Testis (tissue), 3 donors: ENCODE measurements around the gene UBE2U. TPM values are rescaled to one million over a fixed set of nuclear protein-coding genes. Genes with fewer than 3 reads are reported as not detected.
"Not testable (repeated sequence)": the region's sequence is repeated elsewhere in the genome, so short reads cannot be mapped to it uniquely, and the experiment has no call there.

Experiments
- DNase-seq: peaks from one replicate; pipeline ENCODE4 v3.0.0-alpha.2; 2019
- H3K27ac ChIP-seq, 2 donors: fragments of 200-600 bp; sonication (generic); one replicate each; pipeline ENCODE4 v1.5.1; 2019
- H3K27me3 ChIP-seq: fragments of 200-600 bp; sonication (generic); one replicate; pipeline ENCODE4 v1.5.1; 2019
- H3K36me3 ChIP-seq: fragments of 200-600 bp; sonication (generic); one replicate; pipeline ENCODE4 v1.5.1; 2017; ENCODE audit warnings: low read depth; ENCODE audit errors: missing control alignments
- H3K4me1 ChIP-seq: fragments of 200-600 bp; sonication (generic); one replicate; pipeline ENCODE4 v1.5.1; 2019
- H3K4me3 ChIP-seq, 2 donors: fragments of 200-600 bp; sonication (generic); one replicate each; pipeline ENCODE4 v1.5.1; 2017 to 2019
- H3K9me3 ChIP-seq: fragments of 200-600 bp; sonication (generic); one replicate; pipeline ENCODE4 v1.5.1; 2017
- CTCF ChIP-seq, 3 experiments: fragments of 450-650 bp in 2 of 3; fragments of 200-600 bp in 1 of 3; sonication (generic) in 1 of 3; IDR thresholded peaks; one replicate each; pipeline ENCODE4 v1.5.1; 2016 to 2019; ENCODE audit warnings: antibody characterized with exemption in 3 of 3, mild to moderate bottlenecking in 2 of 3, moderate library complexity in 1 of 3
- POLR2A ChIP-seq: fragments of 450-650 bp; IDR thresholded peaks from one replicate; pipeline ENCODE4 v1.6.1; 2017; ENCODE audit warnings: antibody characterized with exemption, mild to moderate bottlenecking, moderate library complexity
- WGBS, 2 donors: methylation state at CpG; one replicate each; pipeline ENCODE4 v1.1.5; 2018; 5-methylcytosine and 5-hydroxymethylcytosine counted together
- intact Hi-C: fragments of 100-400 bp; cut with DNase I; formaldehyde crosslinking; loops from one replicate; pipeline ENCODE4 v1.15.1; 2023; ENCODE audit warnings: low total_unique reads
- polyA plus RNA-seq: library from polyadenylated mRNA; stranded (reverse); fragments of 350-450 nt; fragmentation: Illumina TruSeq; extraction: RNeasy Lipid Tissue Mini Kit (QIAGEN cat#74804); gene quantifications from one replicate; pipeline ENCODE4 v1.2.3, GENCODE V29; 2014; ENCODE audit warnings: low read depth, low replicate concordance; ENCODE audit not compliant: insufficient read depth
- total RNA-seq, 2 donors: library from RNA; depleted of rRNA; stranded (reverse); fragments of >200 nt; gene quantifications; one replicate each; pipeline ENCODE4 v1.2.3, GENCODE V29; 2016

The UBE2U gene
- total and polyA plus RNA-seq, 3 donors from 2014 or later, result 16.9 to 72.2 (median 31.6) TPM

- Histone ChIP-seq H3K4me3 (no peak overlapping the region), H3K27me3 (no peaks in the 10 kb centered on the region), H3K9me3 (no peaks in the 10 kb centered on the region), H3K27ac (no peak overlapping the region), H3K36me3 (no peaks in the 10 kb centered on the region), H3K4me1 (no peaks in the 10 kb centered on the region)
- no peak for TF ChIP-seq CTCF (IDR thresholded peaks at IDR 0.05)
- TF ChIP-seq POLR2A, result no peak
- 81 to 94% methylated on average over 2 to 3 of the region's 3 CpGs for WGBS, 2 donors
- DNase-seq, result no peak
- intact Hi-C loops, result no loop called here
Observed at GRCh38 chr1:64251971-64252370, 48.5 kb downstream of the UBE2U start.

- intact Hi-C loops, H3K4me1 ChIP-seq, DNase-seq, H3K27ac ChIP-seq, H3K27me3 ChIP-seq, H3K4me3 ChIP-seq, H3K9me3 ChIP-seq, H3K36me3 ChIP-seq: not testable (repeated sequence)
- 82 to 91% methylated on average over 2 of the region's 2 CpGs for WGBS, 2 donors
Observed at GRCh38 chr1:64257233-64257632, 53.8 kb downstream of the UBE2U start.

- H3K9me3 ChIP-seq, H3K27me3 ChIP-seq, H3K27ac ChIP-seq, H3K4me3 ChIP-seq, H3K4me1 ChIP-seq, intact Hi-C loops, DNase-seq, H3K36me3 ChIP-seq: not testable (repeated sequence)
- 50 to 96% methylated on average over 2 of the region's 2 CpGs for WGBS, 2 donors
Observed at GRCh38 chr1:64258444-64258843, 55.0 kb downstream of the UBE2U start.

- TF ChIP-seq POLR2A (no peak), CTCF (IDR thresholded peaks at IDR 0.05) (no peak)
- no peak overlapping the region for H3K27ac ChIP-seq
- intact Hi-C loops, result no loop called here
- no peak for DNase-seq
- no peaks in the 10 kb centered on the region for H3K4me1 ChIP-seq
- H3K9me3 ChIP-seq, result no peaks in the 10 kb centered on the region
- no peak overlapping the region for H3K4me3 ChIP-seq
- H3K36me3 ChIP-seq, result no peaks in the 10 kb centered on the region
- WGBS, 2 donors, result 83 to 85% methylated on average over 3 of the region's 3 CpGs
- no peaks in the 10 kb centered on the region for H3K27me3 ChIP-seq
Observed at GRCh38 chr1:64263335-64263734, 59.9 kb downstream of the UBE2U start.

- no peaks in the 10 kb centered on the region for H3K9me3 ChIP-seq
- no peaks in the 10 kb centered on the region for H3K36me3 ChIP-seq
- intact Hi-C loops, result no loop called here
- H3K4me3 ChIP-seq, result no peak overlapping the region
- no peak for TF ChIP-seq CTCF (IDR thresholded peaks at IDR 0.05)
- TF ChIP-seq POLR2A, result no peak
- no peaks in the 10 kb centered on the region for H3K27me3 ChIP-seq
- H3K27ac ChIP-seq, result no peak overlapping the region
- no peaks in the 10 kb centered on the region for H3K4me1 ChIP-seq
- 38 to 45% methylated on average over 2 of the region's 2 CpGs for WGBS, 2 donors
- DNase-seq, result no peak
Observed at GRCh38 chr1:64263856-64264255, 60.4 kb downstream of the UBE2U start.

GRCh38 chr1:64265141-64265540 lies 61.7 kb downstream of the UBE2U start:
- H3K9me3 ChIP-seq, result no peaks in the 10 kb centered on the region
- H3K4me3 ChIP-seq, result no peak overlapping the region
- H3K27me3 ChIP-seq, result no peaks in the 10 kb centered on the region
- no peak for TF ChIP-seq POLR2A
- peaks cover 3% of the 10 kb centered on the region for H3K4me1 ChIP-seq
- no peak overlapping the region for H3K27ac ChIP-seq
- WGBS, 2 donors, result 61 to 71% methylated on average over 2 of the region's 2 CpGs
- H3K36me3 ChIP-seq, result no peaks in the 10 kb centered on the region
- intact Hi-C loops, result no loop called here
- DNase-seq, result no peak
